Activated naive CD8-positive, alpha-beta T cell treated with anti-CD3 and anti-CD28 coated beads, Interleukin-2, amount 10 ng/mL, durations not matched to agents 7 days and 5 days (primary cell): ENCODE measurements around the gene BLACAT1. TPM values are rescaled to one million over a fixed set of nuclear protein-coding genes. Genes with fewer than 3 reads are reported as not detected.
"Not testable (repeated sequence)": the region's sequence is repeated elsewhere in the genome, so short reads cannot be mapped to it uniquely, and the experiment has no call there.

Source experiments
- ATAC-seq: fragments of 150-1000 bp; cut with Tn5 transposase; one replicate; pipeline ENCODE4 v1.10.0; 2021; ENCODE audit warnings: low read depth, moderate library complexity
- POLR2A ChIA-PET: fragments of 350-600 bp; sonication (Branson Sonifier 250); formaldehyde crosslinking; loops from one replicate; lab custom pipeline; 2021; ENCODE audit warnings: antibody characterized with exemption; lab: Charles Lee
- DNase-seq: peaks from one replicate; pipeline ENCODE4 v3.0.0; 2021
- H3K27ac Mint-ChIP-seq: one replicate; pipeline ENCODE4 v1.8.0; 2022; ENCODE audit warnings: mild to moderate bottlenecking, mixed read lengths
- H3K27me3 Mint-ChIP-seq: one replicate; pipeline ENCODE4 v1.8.0; 2022; ENCODE audit warnings: mild to moderate bottlenecking, moderate library complexity, mixed read lengths
- H3K36me3 Mint-ChIP-seq: one replicate; pipeline ENCODE4 v1.8.0; 2021; ENCODE audit warnings: mild to moderate bottlenecking, mixed read lengths
- H3K4me1 Mint-ChIP-seq: one replicate; pipeline ENCODE4 v1.8.0; 2021; ENCODE audit warnings: mixed read lengths
- H3K4me3 Mint-ChIP-seq: one replicate; pipeline ENCODE4 v1.8.0; 2022; ENCODE audit warnings: mild to moderate bottlenecking, moderate library complexity, mixed read lengths
- H3K9me3 Mint-ChIP-seq: one replicate; pipeline ENCODE4 v1.8.0; 2021; ENCODE audit warnings: mixed read lengths
- total RNA-seq, 2 experiments: library from RNA; stranded (reverse); gene quantifications; one replicate each; pipeline ENCODE4 v1.2.3, GENCODE V29; 2021

Gene BLACAT1
- total RNA-seq, 2 experiments from 2014 or later, result 0.51 to 0.83 TPM

GRCh38 chr1:205438213-205439158 lies 17.4 kb downstream of the BLACAT1 start:
- H3K27me3 Mint-ChIP-seq, result peaks cover 9% of the 10 kb centered on the region
- ATAC-seq, result no peak
- H3K27ac Mint-ChIP-seq, result no peak overlapping the region
- DNase-seq, result no peak
- POLR2A ChIA-PET, result no interaction called here
- H3K4me1 Mint-ChIP-seq, result peaks cover 23% of the 10 kb centered on the region
- H3K4me3 Mint-ChIP-seq, result no peak overlapping the region
- H3K36me3 Mint-ChIP-seq, result no peaks in the 10 kb centered on the region
- no peaks in the 10 kb centered on the region for H3K9me3 Mint-ChIP-seq

DNA sequence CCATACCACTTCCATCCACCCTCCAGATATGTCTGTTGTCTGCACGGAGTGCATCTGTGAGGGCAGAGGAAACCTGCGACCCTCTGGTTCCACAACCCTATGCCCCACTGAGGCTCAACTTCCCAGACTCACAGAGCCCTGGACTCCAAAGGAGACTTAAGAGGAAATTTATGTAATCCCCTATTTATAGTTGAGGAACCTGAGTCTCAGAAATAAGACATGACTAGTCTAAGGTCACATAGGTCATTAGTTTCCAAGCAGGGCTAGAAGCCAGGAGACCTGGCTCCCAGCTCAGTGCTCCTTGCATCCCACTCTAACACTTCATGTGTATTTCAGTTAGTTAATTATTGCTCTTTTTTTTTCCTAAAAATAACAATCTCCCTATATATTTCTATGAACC lies 18.3 kb downstream of the BLACAT1 start:
- Mint-ChIP-seq H3K36me3 (no peaks in the 10 kb centered on the region), H3K9me3 (no peaks in the 10 kb centered on the region), H3K4me3 (no peak overlapping the region), H3K4me1 (peaks cover 23% of the 10 kb centered on the region), H3K27me3 (peaks cover 7% of the 10 kb centered on the region), H3K27ac (no peak overlapping the region)
- DNase-seq (no peak), ATAC-seq (no peak)
- POLR2A ChIA-PET, result no interaction called here

GRCh38 chr1:205436776-205437410 lies 19.0 kb downstream of the BLACAT1 start:
- peaks cover 23% of the 10 kb centered on the region for H3K4me1 Mint-ChIP-seq
- H3K4me3 Mint-ChIP-seq, result no peak overlapping the region
- H3K36me3 Mint-ChIP-seq, result no peaks in the 10 kb centered on the region
- H3K27ac Mint-ChIP-seq, result no peak overlapping the region
- ATAC-seq, result no peak
- H3K9me3 Mint-ChIP-seq, result no peaks in the 10 kb centered on the region
- DNase-seq, result no peak
- peaks cover 7% of the 10 kb centered on the region for H3K27me3 Mint-ChIP-seq
- POLR2A ChIA-PET, result no interaction called here

GRCh38 chr1:205435578-205436573 lies 20.0 kb downstream of the BLACAT1 start:
- POLR2A ChIA-PET, result no interaction called here
- H3K27me3 Mint-ChIP-seq, result peaks cover 7% of the 10 kb centered on the region
- H3K27ac Mint-ChIP-seq, result no peak overlapping the region
- no peak for DNase-seq
- H3K36me3 Mint-ChIP-seq, result no peaks in the 10 kb centered on the region
- H3K4me1 Mint-ChIP-seq, result peaks cover 19% of the 10 kb centered on the region
- H3K9me3 Mint-ChIP-seq, result no peaks in the 10 kb centered on the region
- ATAC-seq, result no peak
- no peak overlapping the region for H3K4me3 Mint-ChIP-seq

DNA sequence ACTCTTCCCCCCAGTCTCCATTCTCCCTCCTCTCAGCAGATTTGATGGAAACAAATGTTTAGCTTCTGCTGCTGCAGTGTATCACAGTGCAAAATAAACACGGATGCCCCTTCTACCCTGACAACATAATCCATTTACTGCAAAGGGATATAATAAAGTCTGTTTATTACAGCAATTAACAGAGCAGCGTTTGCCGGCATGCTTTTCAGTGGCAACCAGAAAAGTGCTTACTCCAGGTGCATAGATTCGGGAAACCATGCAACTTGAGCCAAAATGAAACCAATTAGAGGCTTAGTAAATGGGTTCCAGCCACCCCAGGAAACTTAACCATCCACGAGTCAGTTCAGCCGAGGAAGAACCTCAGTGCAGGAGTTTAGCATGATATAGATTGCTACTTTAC lies 21.1 kb downstream of the BLACAT1 start:
- ATAC-seq (no peak), DNase-seq (no peak)
- Mint-ChIP-seq H3K27me3 (peaks cover 7% of the 10 kb centered on the region), H3K4me1 (peaks cover 14% of the 10 kb centered on the region), H3K27ac (no peak overlapping the region), H3K9me3 (no peaks in the 10 kb centered on the region), H3K36me3 (no peaks in the 10 kb centered on the region), H3K4me3 (no peak overlapping the region)
- POLR2A ChIA-PET, result no interaction called here

- H3K4me3 Mint-ChIP-seq, H3K27me3 Mint-ChIP-seq, H3K36me3 Mint-ChIP-seq, H3K27ac Mint-ChIP-seq, POLR2A ChIA-PET, ATAC-seq, DNase-seq, H3K9me3 Mint-ChIP-seq: not testable (repeated sequence)
- peaks cover 10% of the 10 kb centered on the region for H3K4me1 Mint-ChIP-seq
Measured at GRCh38 chr1:205432692-205433091, 23.2 kb downstream of the BLACAT1 start.

DNA sequence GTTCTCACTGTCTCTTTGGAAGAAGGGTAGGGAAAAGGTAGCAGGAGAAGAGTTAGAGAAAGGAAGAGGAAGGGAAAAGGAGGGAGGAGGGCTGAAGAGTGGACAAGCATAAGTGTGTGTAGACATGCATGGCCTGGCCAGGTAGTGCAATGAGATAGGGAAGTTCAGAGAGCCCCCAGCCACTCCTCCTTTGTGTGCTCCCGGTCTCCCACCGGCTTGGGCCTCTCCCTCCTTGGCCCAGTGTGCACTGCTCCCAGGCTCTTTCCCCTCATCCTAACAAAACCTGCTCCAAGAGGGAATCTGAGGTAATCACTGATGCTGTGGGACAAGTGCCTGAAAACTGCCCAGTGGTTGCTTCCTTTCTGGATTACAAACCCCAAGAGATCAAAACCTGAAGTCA lies 23.7 kb downstream of the BLACAT1 start:
- H3K27ac Mint-ChIP-seq, result no peak overlapping the region
- peaks cover 9% of the 10 kb centered on the region for H3K27me3 Mint-ChIP-seq
- DNase-seq (no peak), ATAC-seq (no peak)
- POLR2A ChIA-PET, result no interaction called here
- no peak overlapping the region for H3K4me3 Mint-ChIP-seq
- H3K9me3 Mint-ChIP-seq, result no peaks in the 10 kb centered on the region
- peaks cover 8% of the 10 kb centered on the region for H3K4me1 Mint-ChIP-seq
- no peaks in the 10 kb centered on the region for H3K36me3 Mint-ChIP-seq

- peak; percentile 73 for ATAC-seq
- Mint-ChIP-seq H3K36me3 (no peaks in the 10 kb centered on the region), H3K4me3 (peak overlapping the region; percentile 84), H3K27ac (peak overlapping the region; percentile 35), H3K9me3 (no peaks in the 10 kb centered on the region), H3K27me3 (peaks cover 15% of the 10 kb centered on the region), H3K4me1 (peaks cover 7% of the 10 kb centered on the region)
- DNase-seq, result peak; percentile 72
- POLR2A ChIA-PET, result interaction anchor here (0.9 kb wide), 1 partner anchor 34 kb away, joined by 3 read pairs; no protein-coding TSS in a partner anchor
Measured at GRCh38 chr1:205430696-205431305, 25.0 kb downstream of the BLACAT1 start.

- Mint-ChIP-seq H3K27me3 (peaks cover 17% of the 10 kb centered on the region), H3K4me3 (peak overlapping the region; percentile 84), H3K4me1 (peaks cover 7% of the 10 kb centered on the region), H3K36me3 (no peaks in the 10 kb centered on the region), H3K9me3 (no peaks in the 10 kb centered on the region), H3K27ac (no peak overlapping the region)
- POLR2A ChIA-PET, result interaction anchor here (0.6 to 0.9 kb wide), 2 partner anchors 33 to 41 kb away, joined by 3 read pairs; no protein-coding TSS in a partner anchor
- no peak for ATAC-seq
- DNase-seq, result no peak
Measured at GRCh38 chr1:205429762-205430695, 25.8 kb downstream of the BLACAT1 start.

GRCh38 chr1:205424901-205425600 lies 30.8 kb downstream of the BLACAT1 start:
- Mint-ChIP-seq H3K27me3 (peaks cover 46% of the 10 kb centered on the region), H3K9me3 (no peaks in the 10 kb centered on the region), H3K4me1 (no peaks in the 10 kb centered on the region), H3K27ac (no peak overlapping the region), H3K4me3 (no peak overlapping the region), H3K36me3 (no peaks in the 10 kb centered on the region)
- POLR2A ChIA-PET, result no interaction called here
- no peak for ATAC-seq
- no peak for DNase-seq

DNA sequence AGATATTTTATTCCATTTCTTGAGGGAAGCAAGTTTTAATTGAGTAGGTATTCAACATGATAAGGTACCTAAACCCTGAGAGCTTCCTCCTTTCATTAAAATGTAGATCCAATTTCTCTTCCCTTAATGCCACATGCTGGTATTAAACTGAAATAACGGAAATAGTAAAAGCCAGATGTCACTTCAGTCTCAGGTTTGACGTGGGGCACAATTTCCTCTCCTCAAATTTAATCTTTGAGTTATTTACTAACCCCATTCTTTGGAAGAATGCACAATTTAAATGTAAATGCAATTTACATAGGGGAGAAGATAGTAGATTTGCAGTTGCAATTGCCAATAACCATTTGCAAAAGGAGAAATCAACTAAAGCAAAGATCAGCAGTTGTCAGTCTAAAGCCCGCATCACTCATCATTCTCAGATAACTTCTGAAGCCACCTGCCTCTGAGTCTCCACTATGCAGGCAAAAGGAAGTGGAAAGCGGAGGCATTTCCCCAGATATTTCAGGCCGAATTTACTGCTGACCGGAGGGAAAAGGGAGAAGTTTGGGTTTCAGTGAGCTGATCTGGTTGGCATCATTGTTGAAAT lies 31.9 kb downstream of the BLACAT1 start:
- POLR2A ChIA-PET, result no interaction called here
- H3K27me3 Mint-ChIP-seq, result peaks cover 50% of the 10 kb centered on the region

More for the DNA sequence above, 31.9 kb downstream of the BLACAT1 start:
- H3K4me3 Mint-ChIP-seq, result no peak overlapping the region
- DNase-seq (no peak), ATAC-seq (no peak)
- no peaks in the 10 kb centered on the region for H3K9me3 Mint-ChIP-seq
- no peak overlapping the region for H3K27ac Mint-ChIP-seq
- no peaks in the 10 kb centered on the region for H3K36me3 Mint-ChIP-seq
- no peaks in the 10 kb centered on the region for H3K4me1 Mint-ChIP-seq
